Stimulated activated CD4-positive, alpha-beta T cell treated with anti-CD3 and anti-CD28 coated beads, TNF-alpha, amount 100 ng/mL, for 24 hours (primary cell): Measurements from ENCODE around the gene RCC1.
A peak's percentile ranks its signal among the peaks of the same experiment; 100 is the strongest.
"Not testable (repeated sequence)": the region's sequence is repeated elsewhere in the genome, so short reads cannot be mapped to it uniquely, and the experiment has no call there.

Source experiments
- DNase-seq, 3 experiments: peaks; one replicate each; pipeline ENCODE4 v3.0.0-alpha.2; 2020; ENCODE audit warnings: low read depth in 3 of 3

RCC1 gene, protein sequence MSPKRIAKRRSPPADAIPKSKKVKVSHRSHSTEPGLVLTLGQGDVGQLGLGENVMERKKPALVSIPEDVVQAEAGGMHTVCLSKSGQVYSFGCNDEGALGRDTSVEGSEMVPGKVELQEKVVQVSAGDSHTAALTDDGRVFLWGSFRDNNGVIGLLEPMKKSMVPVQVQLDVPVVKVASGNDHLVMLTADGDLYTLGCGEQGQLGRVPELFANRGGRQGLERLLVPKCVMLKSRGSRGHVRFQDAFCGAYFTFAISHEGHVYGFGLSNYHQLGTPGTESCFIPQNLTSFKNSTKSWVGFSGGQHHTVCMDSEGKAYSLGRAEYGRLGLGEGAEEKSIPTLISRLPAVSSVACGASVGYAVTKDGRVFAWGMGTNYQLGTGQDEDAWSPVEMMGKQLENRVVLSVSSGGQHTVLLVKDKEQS

DNA sequence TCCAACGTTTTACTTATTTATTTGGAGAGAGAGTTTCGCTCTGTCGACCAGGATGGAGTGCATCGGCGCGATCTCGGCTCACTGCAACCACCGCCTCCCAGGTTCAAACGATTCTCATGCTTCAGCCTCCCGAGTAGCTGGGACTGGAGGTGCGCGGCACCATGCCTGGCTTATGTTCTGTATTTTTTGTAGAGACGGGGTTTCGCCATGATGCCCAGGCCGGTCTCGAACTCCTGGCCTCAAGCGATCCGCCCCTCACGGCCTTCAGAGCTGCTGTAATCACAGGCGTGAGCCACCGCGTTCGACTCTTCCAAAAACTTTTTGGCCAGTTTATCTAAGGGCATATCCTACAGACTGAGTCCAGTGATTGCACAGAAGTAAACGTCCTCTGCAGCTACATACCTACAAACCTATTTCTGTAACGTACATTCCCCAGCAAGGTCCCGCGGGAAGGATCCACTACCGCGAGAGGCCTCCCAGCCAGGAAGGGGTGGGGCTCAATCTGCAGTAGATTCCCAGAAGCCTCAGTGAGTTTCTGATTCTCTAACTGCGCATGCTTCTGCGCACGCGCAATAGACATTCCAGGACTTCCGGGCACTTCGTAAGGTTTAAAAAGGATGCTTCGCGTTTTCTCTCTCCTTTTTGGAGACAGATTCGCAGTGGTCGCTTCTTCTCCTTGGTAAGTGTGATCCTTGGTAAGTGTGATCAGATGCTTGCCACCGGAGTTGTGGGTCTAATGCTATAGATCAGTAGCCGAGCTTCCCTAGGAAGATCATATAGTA is at the start of gene RCC1:
TSS of gene RCC1 (plus strand) at position 638 of the 782 bp plus-strand sequence. CDS start 23,824 bp downstream, outside the sequence.
- DNase-seq, result peak; percentile 87 to 94 (median 93)

DNA sequence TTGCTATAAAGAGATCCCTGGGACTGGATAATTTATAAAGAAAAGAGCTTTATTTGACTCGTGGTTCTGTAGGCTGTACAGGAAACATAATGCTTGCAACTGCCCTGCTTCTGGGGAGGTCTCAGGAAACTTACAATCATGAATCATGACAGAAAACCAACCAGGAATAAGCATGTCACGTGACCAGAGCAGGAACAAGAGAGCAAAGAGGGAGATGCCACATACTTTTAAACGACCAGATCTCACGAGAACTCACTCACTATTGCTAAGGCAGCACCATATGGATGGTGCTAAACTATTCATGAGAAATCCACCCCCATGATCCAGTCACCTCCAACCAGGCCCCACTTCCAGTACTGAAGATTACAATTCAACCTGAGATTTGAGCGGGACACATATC is 49.8 kb upstream of the RCC1 start:
- DNase-seq, result no peak

DNA sequence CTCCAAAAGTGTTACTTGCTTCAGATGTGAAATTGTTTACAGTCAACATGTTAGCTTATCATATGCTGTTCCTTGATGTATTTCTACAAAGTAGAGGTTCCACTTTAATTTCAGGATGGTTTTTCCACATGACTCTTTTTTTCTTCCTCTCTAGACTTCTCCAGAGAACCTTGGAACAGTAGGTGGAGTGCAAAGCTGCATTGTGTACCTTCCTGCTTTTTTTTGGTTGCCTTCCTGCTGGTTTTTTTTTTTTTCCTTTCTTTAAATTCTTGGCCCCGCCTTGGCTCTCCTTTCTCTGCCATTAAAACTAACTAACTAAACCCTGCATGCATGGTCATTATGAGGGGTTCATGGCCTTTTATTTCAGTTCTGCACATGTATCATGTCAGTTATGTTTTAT is 48.2 kb upstream of the RCC1 start:
- DNase-seq, result no peak

DNA sequence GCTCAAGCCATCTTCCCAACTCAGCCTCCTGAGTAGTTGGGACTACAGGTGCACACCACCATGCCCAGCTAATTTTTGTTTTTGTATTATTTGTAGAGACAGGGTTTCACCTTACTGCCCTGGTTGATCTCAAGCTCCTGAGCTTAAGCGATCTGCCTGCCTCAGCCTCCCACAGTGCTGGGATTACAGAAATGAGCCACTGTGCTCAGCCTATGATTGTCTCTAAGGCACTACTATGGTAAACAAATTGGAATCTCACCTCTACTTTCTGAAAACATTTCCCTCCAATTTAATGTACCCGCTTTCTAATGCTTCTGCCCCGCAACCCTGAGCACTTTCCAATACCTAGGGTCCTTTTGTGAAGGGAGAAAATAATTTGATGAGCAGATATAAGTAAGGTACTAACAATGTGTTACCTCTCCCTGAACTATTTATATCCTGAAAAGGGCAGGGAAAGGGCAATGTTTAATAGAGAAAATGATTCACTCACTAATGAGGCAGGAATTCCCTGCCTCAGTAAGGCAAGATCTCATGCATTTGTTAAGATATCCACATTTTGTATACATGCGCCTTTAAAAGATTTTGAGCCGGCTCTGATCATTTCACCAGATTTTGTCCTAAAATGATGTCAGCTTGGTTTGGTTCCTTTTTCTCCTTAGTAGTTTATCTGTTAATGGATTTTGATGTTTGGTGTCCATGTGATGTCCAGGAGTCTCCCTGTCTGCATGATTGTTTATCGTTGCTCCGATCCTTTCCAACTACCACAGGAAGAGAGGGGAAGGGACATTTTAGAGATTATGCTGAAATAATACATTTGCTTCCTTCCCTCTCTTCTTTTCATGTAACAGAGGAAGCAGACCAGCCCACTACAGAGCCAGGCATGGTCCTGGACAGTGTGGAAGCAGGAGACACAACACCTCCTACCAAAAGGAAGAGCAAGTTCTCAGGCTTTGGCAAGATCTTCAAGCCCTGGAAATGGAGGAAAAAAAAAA is 47.3 kb upstream of the RCC1 start:
- DNase-seq, result no peak

DNA sequence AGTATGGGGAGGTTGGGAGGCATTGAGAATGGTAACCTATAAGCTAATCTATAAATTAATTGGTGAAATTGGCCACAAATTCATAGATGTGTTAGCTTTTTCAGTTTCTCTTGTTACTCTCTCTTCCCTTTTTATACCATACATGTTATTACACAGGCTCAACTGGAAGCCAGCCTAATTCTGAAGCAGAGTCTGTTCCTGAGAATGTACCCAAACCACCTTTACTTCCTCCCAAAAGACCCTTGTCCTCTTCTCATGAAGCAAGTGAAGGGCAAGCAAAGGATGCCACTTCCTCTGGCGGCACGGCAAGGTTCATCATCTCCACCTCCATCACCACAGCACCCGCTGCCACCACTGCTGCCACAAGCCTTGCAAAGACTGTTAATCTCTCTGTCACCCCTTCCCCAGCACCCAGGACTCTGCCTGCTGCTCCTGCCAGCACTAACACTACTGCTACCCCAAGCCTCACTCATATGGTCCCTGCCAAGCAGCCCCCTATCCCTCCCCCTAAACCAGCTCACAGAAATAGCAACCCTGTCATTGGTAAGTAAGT is 39.5 kb upstream of the RCC1 start:
- DNase-seq, result no peak

DNA sequence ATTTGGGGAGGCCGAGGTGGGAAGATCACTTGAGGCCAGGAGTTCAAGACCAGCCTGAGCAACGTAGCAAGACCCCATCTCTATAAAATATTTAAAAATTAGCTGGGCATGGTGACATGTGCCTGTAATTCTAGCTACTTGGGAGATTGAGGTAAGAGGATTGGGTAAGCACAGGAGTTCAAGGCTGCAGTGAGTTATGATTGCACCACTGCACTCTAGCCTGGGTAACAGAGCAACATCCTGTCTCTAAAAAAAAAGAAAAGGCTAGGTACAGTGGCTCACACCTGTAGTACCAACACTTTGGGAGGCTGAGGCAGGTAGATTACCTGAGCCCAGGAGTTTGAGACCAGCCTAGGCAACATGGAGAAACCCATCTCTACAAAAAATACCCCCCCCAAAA is 35.7 kb upstream of the RCC1 start:
- DNase-seq, result no peak

DNA sequence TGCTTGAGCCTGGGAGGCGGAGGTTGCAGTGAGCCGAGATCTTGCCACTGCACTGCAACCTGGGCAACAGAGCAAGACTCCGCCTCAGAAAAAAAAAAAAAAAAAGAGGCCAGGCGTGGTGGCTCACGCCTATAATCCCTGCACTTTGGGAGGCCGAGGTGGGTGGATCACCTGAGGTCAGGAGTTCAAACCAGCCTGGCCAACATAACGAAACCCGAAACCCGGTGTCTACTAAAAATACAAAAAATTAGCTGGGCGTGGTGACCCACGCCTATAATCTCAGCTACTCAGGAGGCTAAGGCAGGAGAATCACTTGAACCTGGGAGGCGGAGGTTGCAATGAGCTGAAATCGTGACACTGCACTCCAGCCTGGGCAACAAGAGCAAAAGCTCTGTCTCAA is 26.3 kb upstream of the RCC1 start:
- not testable (repeated sequence) for DNase-seq

DNA sequence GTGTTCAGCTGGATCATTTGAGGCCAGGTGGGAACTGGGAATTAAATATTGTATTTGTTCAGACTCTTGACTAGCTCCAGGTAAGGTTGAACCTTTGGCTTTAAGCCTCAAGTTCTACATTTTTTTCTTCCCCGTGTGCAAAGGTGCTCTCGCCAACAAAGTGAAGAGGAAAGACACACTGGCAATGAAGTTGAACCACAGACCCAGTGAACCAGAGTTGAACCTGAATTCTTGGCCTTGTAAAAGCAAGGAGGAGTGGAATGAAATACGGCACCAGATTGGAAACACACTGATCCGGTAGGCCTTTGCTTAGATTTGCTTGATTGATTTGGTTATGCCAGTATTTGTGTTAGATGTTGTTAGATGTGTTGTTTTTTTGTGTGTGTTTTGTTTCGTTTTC is 25.5 kb upstream of the RCC1 start:
- DNase-seq, result no peak

DNA sequence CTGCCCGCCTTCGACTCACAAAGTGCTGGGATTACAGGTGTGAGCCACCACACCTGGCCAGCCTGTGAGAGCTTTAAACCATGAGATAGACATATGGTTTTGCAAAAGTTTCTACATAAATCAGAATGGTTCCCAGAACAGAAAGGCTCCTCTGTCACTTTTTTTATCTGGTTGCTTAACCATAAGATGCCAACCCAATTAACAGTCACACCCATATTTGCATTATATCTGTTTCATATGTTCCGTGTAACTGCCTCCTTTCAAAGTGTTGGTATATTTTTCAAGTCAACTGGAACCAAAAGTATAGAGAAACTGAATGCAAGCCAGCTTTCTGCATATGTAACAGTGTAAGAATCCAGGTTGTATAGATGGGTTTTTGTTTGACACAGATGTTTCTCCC is 23.7 kb upstream of the RCC1 start:
- no peak for DNase-seq

DNA sequence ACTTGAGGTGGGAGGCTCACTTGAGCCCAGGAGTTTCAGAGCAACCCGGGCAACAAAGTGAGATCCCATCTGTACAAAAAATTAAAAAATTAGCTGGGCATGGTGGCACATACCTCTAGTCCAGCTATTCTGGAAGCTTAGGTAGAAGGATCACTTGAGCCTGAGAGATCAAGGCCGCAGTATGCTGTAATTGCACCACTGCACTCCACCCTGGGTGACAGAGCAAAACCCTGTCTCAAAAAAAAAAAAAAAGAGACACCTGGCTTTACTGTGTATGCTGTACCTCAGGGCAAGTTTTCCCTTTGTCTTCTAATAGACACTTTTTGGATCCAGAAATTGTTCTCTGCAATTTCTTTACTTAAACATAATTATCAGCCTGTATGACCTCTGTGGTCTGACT is 23.1 kb upstream of the RCC1 start:
- no peak for DNase-seq

DNA sequence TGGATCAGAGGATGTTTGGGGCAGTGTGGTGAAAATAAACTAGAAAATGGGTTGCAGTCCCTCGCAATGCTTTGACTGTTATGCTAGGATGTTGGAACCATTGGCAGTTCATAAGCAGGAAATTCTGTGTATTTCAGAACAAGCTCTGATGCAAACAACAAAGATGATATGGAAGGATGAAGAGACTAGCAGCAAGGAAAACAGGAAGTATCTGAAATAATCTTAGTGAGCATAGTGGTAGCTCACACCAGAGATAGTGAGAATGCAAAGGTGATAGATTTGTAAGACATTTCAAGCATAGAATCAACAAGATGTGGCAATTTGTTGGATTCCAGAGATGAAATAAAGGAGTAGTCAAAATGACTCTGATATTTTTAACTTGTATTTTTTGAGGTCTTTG is 11.1 kb upstream of the RCC1 start:
- no peak for DNase-seq

DNA sequence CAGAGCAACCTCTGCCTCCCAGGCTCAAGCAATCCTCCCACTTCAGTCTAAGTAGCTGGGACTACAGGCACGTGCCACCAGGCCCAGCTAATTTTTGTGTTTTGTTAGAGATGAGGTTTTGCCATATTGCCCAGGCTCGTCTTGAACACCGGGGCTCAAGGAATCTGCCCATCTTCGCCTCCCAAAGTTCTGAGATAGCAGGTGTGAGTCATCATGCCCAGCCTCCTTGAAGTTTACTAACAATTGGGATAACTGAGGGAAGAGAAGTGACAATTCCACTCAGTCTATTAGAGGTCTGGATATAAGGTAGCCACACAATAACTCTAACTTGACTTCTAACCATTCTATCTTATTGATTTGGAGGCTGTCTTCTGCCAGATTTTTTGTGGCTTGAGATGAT is 6.3 kb upstream of the RCC1 start:
- DNase-seq, result no peak

DNA sequence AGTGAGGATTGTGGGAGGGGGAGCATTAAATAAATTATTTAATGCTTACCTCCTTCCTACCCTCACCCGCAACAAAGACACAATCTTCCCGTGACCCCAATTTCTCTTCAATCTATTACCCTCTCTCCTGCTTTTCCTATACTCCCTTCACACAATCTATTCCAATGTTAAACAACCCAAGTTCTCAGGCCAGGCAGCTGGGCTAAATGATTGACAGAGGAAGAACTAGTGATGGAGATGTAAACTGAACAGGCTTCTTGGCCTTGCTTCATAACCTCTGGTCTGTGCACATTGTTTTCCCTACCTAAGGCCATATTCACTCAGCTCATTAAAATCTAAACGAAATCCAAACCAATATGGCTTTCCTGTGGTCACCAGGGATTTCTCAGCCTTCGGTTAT is 3.9 kb upstream of the RCC1 start:
- DNase-seq, result no peak

DNA sequence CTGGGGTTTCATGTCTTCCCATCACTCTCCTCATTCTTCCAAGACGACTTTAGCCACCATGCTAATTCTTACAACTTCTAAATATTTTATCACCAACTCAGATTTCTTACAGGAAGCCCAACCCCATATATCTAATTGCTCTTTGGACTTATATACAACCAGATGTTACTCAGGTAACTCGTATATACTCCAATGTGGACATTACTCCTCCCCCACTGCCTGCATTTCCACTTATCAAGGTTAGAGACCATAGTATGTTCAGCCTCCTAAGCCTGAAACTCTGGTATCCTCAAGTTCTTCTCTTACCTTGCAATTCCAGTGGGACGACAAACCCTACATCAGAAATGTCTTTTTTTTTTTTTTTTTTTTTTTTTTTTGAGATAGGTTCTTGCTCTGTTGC is 2.7 kb upstream of the RCC1 start:
- DNase-seq, result no peak

DNA sequence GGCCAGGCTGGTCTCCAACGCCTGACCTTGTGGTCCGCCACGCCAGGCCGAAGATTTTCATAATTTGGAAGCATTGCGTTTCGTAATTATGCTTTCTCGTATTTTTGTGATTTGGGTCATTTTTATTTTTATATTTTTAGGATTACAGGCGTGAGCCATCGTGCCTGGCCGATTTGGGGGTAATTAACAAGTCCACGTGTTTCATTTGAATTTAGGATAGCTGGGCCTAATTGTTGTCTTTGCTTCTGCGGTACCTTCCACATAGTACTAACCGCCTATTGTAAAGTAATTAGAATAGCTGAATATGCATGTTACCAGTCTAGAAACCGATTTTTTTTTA is 1.0 kb downstream of the RCC1 start:
- DNase-seq, result no peak

DNA sequence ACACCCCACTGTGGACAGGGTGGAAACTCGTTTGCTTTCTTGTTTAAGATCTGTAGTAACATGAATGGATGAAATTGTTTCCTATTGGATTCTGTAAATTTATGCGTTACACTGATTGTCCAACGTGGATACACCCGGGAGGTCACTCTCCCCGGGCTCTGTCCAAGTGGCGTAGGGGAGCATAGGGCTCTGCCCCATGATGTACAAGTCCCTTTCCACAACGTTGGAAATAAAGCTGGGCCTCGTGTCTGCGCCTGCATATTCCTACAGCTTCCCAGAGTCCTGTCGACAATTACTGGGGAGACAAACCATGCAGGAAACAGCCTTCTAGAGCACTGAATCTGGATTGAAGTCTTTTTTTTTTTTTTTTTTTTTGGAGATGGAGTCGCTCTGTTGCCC is 1.4 kb downstream of the RCC1 start:
- peak; percentile 12 to 38 (median 19) for DNase-seq

DNA sequence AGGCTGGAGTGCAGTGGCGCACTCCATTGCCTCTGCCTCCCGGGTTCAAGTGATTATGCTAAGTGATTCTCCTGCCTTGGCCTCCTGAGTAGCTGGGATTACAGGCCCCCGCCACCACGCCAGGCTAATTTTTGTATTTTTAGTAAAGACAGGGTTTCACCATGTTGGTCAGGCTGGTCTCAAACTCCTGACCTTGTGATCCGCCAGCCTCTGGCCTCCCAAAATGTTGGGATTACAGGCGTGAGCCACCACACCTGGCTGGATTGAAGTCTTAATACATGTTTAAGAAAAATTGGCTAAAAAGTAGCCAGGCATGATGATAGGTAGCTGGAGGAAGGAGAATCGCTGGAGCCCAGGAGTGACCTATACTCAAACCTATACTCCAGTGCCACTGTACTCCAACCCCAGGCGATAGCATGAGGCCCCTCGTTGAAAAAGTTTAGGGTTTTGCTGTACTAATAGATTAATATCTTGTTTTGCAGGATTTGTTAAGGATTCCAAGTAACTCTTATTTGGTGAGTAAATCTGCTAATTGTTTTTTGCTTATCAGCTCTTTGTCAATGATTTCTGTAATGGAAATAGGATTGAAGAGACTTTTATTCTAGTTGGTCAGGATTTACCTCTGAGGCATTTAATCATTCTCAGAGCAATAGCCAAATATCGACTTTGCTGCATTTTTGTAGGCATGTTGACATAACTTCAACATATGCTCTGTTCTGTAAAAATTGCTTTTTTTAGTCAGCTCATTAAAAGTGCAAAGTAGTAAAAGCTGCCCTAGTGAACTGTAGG is 2.0 kb downstream of the RCC1 start:
- peak; percentile 8 to 28 (median 12) for DNase-seq

DNA sequence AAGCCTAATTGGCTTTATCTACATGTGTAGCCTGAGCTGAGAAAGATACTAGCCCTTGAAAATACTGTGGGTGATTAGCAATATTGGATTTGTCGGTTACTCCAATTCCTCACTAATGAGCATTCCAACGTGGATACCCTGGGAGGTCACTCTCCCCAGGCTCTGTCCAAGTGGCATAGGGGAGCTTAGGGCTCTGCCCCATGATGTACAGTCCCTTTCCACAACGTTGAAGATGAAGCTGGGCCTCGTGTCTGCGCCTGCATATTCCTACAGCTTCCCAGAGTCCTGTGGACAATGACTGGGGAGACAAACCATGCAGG is 2.6 kb downstream of the RCC1 start:
- DNase-seq, result peak; percentile 5 to 18 (median 18)

DNA sequence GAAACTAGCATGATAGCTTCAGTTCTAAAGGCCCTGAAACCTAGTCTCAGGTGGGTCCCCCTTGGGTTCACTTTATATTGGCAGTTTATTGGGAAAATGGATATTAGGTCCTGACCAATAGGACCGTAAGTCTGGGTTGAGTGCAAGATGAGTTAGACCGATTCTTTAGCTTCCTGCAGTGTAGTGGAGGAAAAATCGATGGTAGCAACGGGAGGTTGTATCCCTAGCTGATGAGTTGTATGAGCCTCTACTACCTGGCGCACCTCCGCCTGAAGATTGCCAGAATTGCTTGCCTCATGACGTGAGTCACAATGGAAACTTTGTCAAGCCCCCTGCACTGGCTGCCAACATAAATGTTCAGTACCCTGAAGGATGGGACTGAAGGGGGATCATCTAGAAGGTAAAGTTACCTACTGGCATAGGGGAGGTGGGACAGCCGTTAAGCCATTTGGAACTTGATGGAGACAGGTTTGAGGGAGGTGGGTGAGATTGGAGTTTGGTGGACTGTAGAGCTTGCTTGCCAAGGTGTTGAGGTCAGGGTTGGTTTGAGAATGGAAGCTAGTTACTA is 3.9 kb downstream of the RCC1 start:
- peak; percentile 34 to 37 (median 35) for DNase-seq

DNA sequence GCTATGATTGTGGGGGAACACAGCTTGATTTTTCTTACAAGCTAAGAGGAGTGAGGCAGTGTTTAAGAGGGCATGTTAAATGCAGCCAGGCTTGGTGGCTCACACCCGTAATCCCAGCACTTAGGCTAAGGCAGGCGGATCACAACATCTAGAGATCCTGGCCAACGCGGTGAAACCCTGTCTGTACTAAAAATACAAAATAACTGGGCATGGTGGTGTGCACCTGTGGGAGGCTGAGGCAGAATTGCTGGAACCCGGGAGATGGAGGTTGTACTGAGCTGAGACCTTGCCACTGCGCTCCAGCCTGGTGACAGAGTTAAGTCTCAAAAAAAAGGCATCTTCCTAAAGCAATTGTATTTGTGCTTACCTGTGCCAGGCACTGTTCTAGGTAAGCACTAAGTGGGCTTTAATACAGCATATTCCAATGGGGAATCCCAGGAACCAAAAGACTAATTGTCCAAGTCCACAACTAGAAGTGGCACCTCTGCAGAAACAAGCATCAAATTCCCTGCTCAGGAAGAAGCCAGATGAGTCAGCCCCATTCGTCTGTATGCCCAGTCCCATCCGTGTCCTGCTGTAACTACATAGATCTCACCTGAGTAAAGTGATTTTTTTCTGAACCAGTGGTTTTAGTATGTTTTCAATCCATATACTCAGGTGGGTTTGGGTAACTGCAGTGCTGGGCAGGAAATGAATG is 4.6 kb downstream of the RCC1 start:
- DNase-seq, result peak; percentile 26 to 38 (median 32)
